Breast epithelium (tissue), 4 donors: ENCODE measurements around the gene TEX19. TPM values are rescaled to one million over a fixed set of nuclear protein-coding genes. Genes with fewer than 3 reads are reported as not detected.
"Not testable (repeated sequence)": the region's sequence is repeated elsewhere in the genome, so short reads cannot be mapped to it uniquely, and the experiment has no call there.

ENCODE experiments used
- DNase-seq, 2 donors: peaks; one replicate each; pipeline ENCODE4 v3.0.0-alpha.2; 2019; ENCODE audit warnings: low spot score in 2 of 2
- H3K27ac ChIP-seq, 2 donors: fragments of 200-600 bp; sonication (generic) in 1 of 2; one replicate each; pipeline ENCODE4 v1.5.1; 2016 to 2019; ENCODE audit warnings: mild to moderate bottlenecking in 1 of 2
- H3K27me3 ChIP-seq, 2 donors: fragments of 200-600 bp; sonication (generic) in 1 of 2; one replicate each; pipeline versions ENCODE4 v1.5.1 to v1.6.0; 2017 to 2019; ENCODE audit warnings: control low read depth in 1 of 2, mild to moderate bottlenecking in 1 of 2
- H3K36me3 ChIP-seq: fragments of 200-600 bp; one replicate; pipeline ENCODE4 v1.5.1; 2019
- H3K4me1 ChIP-seq, 2 donors: fragments of 200-600 bp; sonication (generic); one replicate each; pipeline ENCODE4 v1.5.1; 2016 to 2019; ENCODE audit warnings: control low read depth in 1 of 2
- H3K4me3 ChIP-seq, 3 donors: fragments of 200-600 bp; sonication (generic); 1 replicate in 2 of 3; 2 replicates in 1 of 3; pipeline ENCODE4 v1.5.1; 2016 to 2019; ENCODE audit warnings: mild to moderate bottlenecking in 3 of 3, moderate library complexity in 2 of 3
- H3K9me3 ChIP-seq, 2 donors: fragments of 200-600 bp; sonication (generic) in 1 of 2; one replicate each; pipeline ENCODE4 v1.5.1; 2016 to 2019; ENCODE audit warnings: control low read depth in 1 of 2
- POLR2A ChIP-seq: fragments of 450-650 bp; IDR thresholded peaks from one replicate; pipeline ENCODE4 v1.6.1; 2016; ENCODE audit warnings: antibody characterized with exemption, mild to moderate bottlenecking, moderate library complexity
- POLR2AphosphoS5 ChIP-seq, 3 donors: sonication (generic); formaldehyde crosslinking; IDR thresholded peaks; one replicate each; pipeline ENCODE4 v1.6.1; 2017; ENCODE audit warnings: antibody characterized with exemption in 3 of 3
- intact Hi-C: fragments of 100-400 bp; cut with DNase I; formaldehyde crosslinking; loops from one replicate; pipeline ENCODE4 v1.15.1; 2023; ENCODE audit warnings: low total_unique reads
- total RNA-seq, 3 donors: library from RNA; depleted of rRNA; stranded (reverse); fragments of >200 nt; gene quantifications; one replicate each; pipeline ENCODE4 v1.1.0, GENCODE V29; 2016
- TF ChIP-seq, protein P1 (sequence below), 3 donors: fragments of 450-650 bp; IDR thresholded peaks; one replicate each; pipeline ENCODE4 v1.5.1; 2016 to 2017; ENCODE audit warnings: antibody characterized with exemption in 3 of 3, mild to moderate bottlenecking in 3 of 3, moderate library complexity in 3 of 3

TEX19 gene
- total RNA-seq, 3 donors from 2014 or later = not detected

- H3K4me3 ChIP-seq = no peak overlapping the region
- no peak for DNase-seq
- H3K27me3 ChIP-seq = no peaks in the 10 kb centered on the region
- H3K27ac ChIP-seq = no peak overlapping the region
- intact Hi-C loops = loop anchor here (10.0 kb wide), 2 partner anchors 55 to 175 kb away; partner anchors contain the start of gene TEX19
- H3K9me3 ChIP-seq = no peaks in the 10 kb centered on the region
- no peaks in the 10 kb centered on the region for H3K4me1 ChIP-seq
- no peak for TF ChIP-seq POLR2A
- TF ChIP-seq, protein P1, sequence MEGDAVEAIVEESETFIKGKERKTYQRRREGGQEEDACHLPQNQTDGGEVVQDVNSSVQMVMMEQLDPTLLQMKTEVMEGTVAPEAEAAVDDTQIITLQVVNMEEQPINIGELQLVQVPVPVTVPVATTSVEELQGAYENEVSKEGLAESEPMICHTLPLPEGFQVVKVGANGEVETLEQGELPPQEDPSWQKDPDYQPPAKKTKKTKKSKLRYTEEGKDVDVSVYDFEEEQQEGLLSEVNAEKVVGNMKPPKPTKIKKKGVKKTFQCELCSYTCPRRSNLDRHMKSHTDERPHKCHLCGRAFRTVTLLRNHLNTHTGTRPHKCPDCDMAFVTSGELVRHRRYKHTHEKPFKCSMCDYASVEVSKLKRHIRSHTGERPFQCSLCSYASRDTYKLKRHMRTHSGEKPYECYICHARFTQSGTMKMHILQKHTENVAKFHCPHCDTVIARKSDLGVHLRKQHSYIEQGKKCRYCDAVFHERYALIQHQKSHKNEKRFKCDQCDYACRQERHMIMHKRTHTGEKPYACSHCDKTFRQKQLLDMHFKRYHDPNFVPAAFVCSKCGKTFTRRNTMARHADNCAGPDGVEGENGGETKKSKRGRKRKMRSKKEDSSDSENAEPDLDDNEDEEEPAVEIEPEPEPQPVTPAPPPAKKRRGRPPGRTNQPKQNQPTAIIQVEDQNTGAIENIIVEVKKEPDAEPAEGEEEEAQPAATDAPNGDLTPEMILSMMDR (IDR thresholded peaks at IDR 0.05) = no peak
- no peak for TF ChIP-seq POLR2AphosphoS5 (IDR thresholded peaks at IDR 0.05)
- no peaks in the 10 kb centered on the region for H3K36me3 ChIP-seq
Measured at GRCh38 chr17:82410014-82410716, 51.1 kb downstream of the TEX19 start.

- intact Hi-C loops = loop anchor here (10.0 kb wide), 2 partner anchors 57 to 177 kb away; partner anchors contain the start of gene TEX19
- no peaks in the 10 kb centered on the region for H3K36me3 ChIP-seq
- H3K9me3 ChIP-seq = no peaks in the 10 kb centered on the region
- no peaks in the 10 kb centered on the region for H3K4me1 ChIP-seq
- DNase-seq = no peak
- no peaks in the 10 kb centered on the region for H3K27me3 ChIP-seq
- H3K4me3 ChIP-seq = no peak overlapping the region
- no peak overlapping the region for H3K27ac ChIP-seq
- TF ChIP-seq POLR2A (no peak), POLR2AphosphoS5 (IDR thresholded peaks at IDR 0.05) (no peak)
- TF ChIP-seq, protein P1 (IDR thresholded peaks at IDR 0.05) = no peak
Measured at GRCh38 chr17:82411396-82412053, 52.5 kb downstream of the TEX19 start.

- not testable (repeated sequence) for H3K27me3 ChIP-seq, H3K36me3 ChIP-seq, DNase-seq, H3K27ac ChIP-seq, H3K4me1 ChIP-seq, H3K4me3 ChIP-seq, H3K9me3 ChIP-seq
- intact Hi-C loops = loop anchor here (10.0 kb wide), 2 partner anchors 57 to 177 kb away; partner anchors contain the start of gene TEX19
Measured at GRCh38 chr17:82412081-82412480, 53.0 kb downstream of the TEX19 start.

- no peak for DNase-seq
- no peak for TF ChIP-seq POLR2AphosphoS5 (IDR thresholded peaks at IDR 0.05)
- no peak for TF ChIP-seq POLR2A
- TF ChIP-seq, protein P1 (IDR thresholded peaks at IDR 0.05) = no peak
- no peaks in the 10 kb centered on the region for H3K27me3 ChIP-seq
- H3K36me3 ChIP-seq = no peaks in the 10 kb centered on the region
- H3K9me3 ChIP-seq = no peaks in the 10 kb centered on the region
- intact Hi-C loops = loop anchor here (10.0 kb wide), 2 partner anchors 58 to 178 kb away; partner anchors contain the start of gene TEX19
- H3K27ac ChIP-seq = no peak overlapping the region
- no peaks in the 10 kb centered on the region for H3K4me1 ChIP-seq
- no peak overlapping the region for H3K4me3 ChIP-seq
Measured at GRCh38 chr17:82412535-82413520, 53.8 kb downstream of the TEX19 start.

Other genes with a start within 250 kb of the TEX19 start
- 10 to 100 TPM; 13.4 to 56.9 (median 52.8) TPM for gene CCDC57, start 146.4 kb upstream of the TEX19 start, total RNA-seq
- gene SLC16A3, start 130.2 kb upstream of the TEX19 start, total RNA-seq = 10 to 100 TPM; 10.2 to 22.6 (median 17.3) TPM
- 10 to 100 TPM; 50.7 to 85.9 (median 75.2) TPM for gene CSNK1D, start 85.5 kb upstream of the TEX19 start, total RNA-seq
- gene CD7, start 41.6 kb upstream of the TEX19 start, total RNA-seq = 1 to 10 TPM in 2 of 3 donors, not detected in 1; 1.3 to 1.8 TPM
- gene SECTM1, start 25.5 kb upstream of the TEX19 start, total RNA-seq = 10 to 100 TPM; 11.5 to 23.9 (median 16.2) TPM
- under 1 TPM in 1 of 3 donors, not detected in 2; 0.33 TPM for gene UTS2R, start 12.5 kb downstream of the TEX19 start, total RNA-seq
- gene HEXD, start 59.1 kb downstream of the TEX19 start, total RNA-seq = 100 to 1,000 TPM in 1 of 3 donors, 10 to 100 TPM in 2; 48.2 to 157 (median 68.2) TPM
- 10 to 100 TPM; 26.3 to 32.8 (median 28.5) TPM for gene OGFOD3, start 59.3 kb downstream of the TEX19 start, total RNA-seq
- gene CYBC1, start 91.5 kb downstream of the TEX19 start, total RNA-seq = 10 to 100 TPM; 54.7 to 71.4 (median 61.9) TPM
- gene NARF, start 99.5 kb downstream of the TEX19 start, total RNA-seq = 10 to 100 TPM; 31.9 to 59.5 (median 44.9) TPM
- 10 to 100 TPM; 25.0 to 48.6 (median 36.7) TPM for gene FOXK2, start 160.5 kb downstream of the TEX19 start, total RNA-seq